Kidney (tissue), 14 donors: ENCODE results near the gene KLHL2. TPM values are rescaled to one million over a fixed set of nuclear protein-coding genes. Genes with fewer than 3 reads are reported as not detected.

ENCODE experiments used
- DNase-seq, 5 donors: peaks; one replicate each; pipeline ENCODE4 v3.0.0-alpha.2; 2013 to 2020
- FAIRE-seq: peaks from 2 replicates; lab custom pipeline; 2012; peaks lifted over from hg19 to GRCh38; lab: Jason Lieb, UNC
- H3K27ac ChIP-seq, 2 donors: one replicate each; pipeline ENCODE4 v1.7.0; 2013; ENCODE audit warnings: low read depth in 2 of 2, low read length in 2 of 2, inconsistent platforms in 1 of 2
- H3K27me3 ChIP-seq: one replicate; pipeline ENCODE4 v1.7.1; 2013; ENCODE audit warnings: low read length, inconsistent platforms; ENCODE audit not compliant: control insufficient read depth, insufficient read depth
- H3K36me3 ChIP-seq, 3 donors: one replicate each; pipeline versions ENCODE4 v1.7.0 to v1.7.1; 2013; ENCODE audit warnings: low read length in 3 of 3, control low read depth in 1 of 3, inconsistent platforms in 1 of 3; ENCODE audit not compliant: insufficient read depth in 3 of 3, control insufficient read depth in 2 of 3
- H3K4me1 ChIP-seq, 3 donors: one replicate each; pipeline versions ENCODE4 v1.7.0 to v1.7.1; 2013; ENCODE audit warnings: low read length in 3 of 3, inconsistent platforms in 1 of 3, low read depth in 1 of 3; ENCODE audit not compliant: control insufficient read depth in 2 of 3, insufficient read depth in 2 of 3
- H3K4me3 ChIP-seq, 3 donors: one replicate each; pipeline versions ENCODE4 v1.7.0 to v1.8.1; 2013; ENCODE audit warnings: low read length in 3 of 3, control low read depth in 1 of 3, inconsistent platforms in 1 of 3
- H3K9ac ChIP-seq, 3 donors: one replicate each; pipeline versions ENCODE4 v1.7.0 to v1.7.1; 2013; ENCODE audit warnings: low read length in 3 of 3, control low read depth in 1 of 3, inconsistent platforms in 1 of 3
- H3K9me3 ChIP-seq, 3 donors: one replicate each; pipeline versions ENCODE4 v1.7.0 to v1.7.1; 2013; ENCODE audit warnings: low read length in 3 of 3, control low read depth in 1 of 3, inconsistent platforms in 1 of 3; ENCODE audit not compliant: control insufficient read depth in 2 of 3, insufficient read depth in 1 of 3
- intact Hi-C: fragments of 100-400 bp; cut with DNase I; formaldehyde crosslinking; loops from one replicate; pipeline ENCODE4 v1.11.1; 2022
- polyA plus RNA-seq: library from polyadenylated mRNA; stranded (reverse); fragments of 350-450 nt; fragmentation: Illumina TruSeq; extraction: RNeasy Lipid Tissue Mini Kit (QIAGEN cat#74804); gene quantifications from one replicate; pipeline ENCODE4 v1.2.3, GENCODE V29; 2014; ENCODE audit warnings: low read depth, low replicate concordance; ENCODE audit not compliant: insufficient read depth
- total RNA-seq: library from RNA; stranded (reverse); fragmentation: NEBNext Ultra II Directional; extraction: Animal tissue kit (Norgen Biotek cat#: 25700); gene quantifications from one replicate; pipeline ENCODE4 v1.2.1, GENCODE V29; 2021
- TF ChIP-seq, protein P1 (sequence below): IDR thresholded peaks from 3 replicates; pipeline ENCODE4 v1.5.1; 2012; ENCODE audit warnings: mild to moderate bottlenecking, moderate library complexity, borderline replicate concordance; ENCODE audit not compliant: insufficient read depth; ENCODE audit errors: extremely low read depth
- donor health status: control.
- donor health status: control.
- donor health status: control.
- donor health status: control.
- donor health status: control.
- donor health status: DM: yes; HTN: yes; CAD: no.
- donor health status: Normal renal cell carcinoma (clear cell type).

The KLHL2 gene
- total and polyA plus RNA-seq, 2 donors from 2014 or later = 11.5 to 44.4 TPM

DNA sequence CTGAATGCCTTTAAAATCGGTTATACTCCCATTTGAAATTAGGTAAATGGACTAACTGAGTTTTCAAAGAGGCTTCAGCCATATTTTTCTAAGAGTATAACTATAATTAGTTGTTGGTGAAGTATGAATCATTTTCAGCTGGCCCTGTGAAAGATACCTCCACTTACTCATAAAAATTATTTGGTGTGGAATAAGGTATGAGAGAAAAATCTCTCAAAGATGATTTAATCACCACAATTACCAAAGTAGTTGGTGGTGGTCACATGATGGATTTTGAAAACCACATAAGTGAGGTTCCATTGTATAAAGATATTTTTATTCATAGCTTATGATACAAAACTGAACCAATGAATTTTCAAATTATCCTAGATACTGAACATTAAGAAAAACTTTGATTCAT, 9.0 kb upstream of the KLHL2 start:
- Histone ChIP-seq H3K9ac (no peak overlapping the region), H3K27me3 (no peaks in the 10 kb centered on the region), H3K27ac (no peak overlapping the region), H3K36me3 (no peaks in the 10 kb centered on the region), H3K4me1 (no peaks in the 10 kb centered on the region), H3K9me3 (no peaks in the 10 kb centered on the region), H3K4me3 (no peak overlapping the region)
- DNase-seq = no peak
- TF ChIP-seq, protein P1, sequence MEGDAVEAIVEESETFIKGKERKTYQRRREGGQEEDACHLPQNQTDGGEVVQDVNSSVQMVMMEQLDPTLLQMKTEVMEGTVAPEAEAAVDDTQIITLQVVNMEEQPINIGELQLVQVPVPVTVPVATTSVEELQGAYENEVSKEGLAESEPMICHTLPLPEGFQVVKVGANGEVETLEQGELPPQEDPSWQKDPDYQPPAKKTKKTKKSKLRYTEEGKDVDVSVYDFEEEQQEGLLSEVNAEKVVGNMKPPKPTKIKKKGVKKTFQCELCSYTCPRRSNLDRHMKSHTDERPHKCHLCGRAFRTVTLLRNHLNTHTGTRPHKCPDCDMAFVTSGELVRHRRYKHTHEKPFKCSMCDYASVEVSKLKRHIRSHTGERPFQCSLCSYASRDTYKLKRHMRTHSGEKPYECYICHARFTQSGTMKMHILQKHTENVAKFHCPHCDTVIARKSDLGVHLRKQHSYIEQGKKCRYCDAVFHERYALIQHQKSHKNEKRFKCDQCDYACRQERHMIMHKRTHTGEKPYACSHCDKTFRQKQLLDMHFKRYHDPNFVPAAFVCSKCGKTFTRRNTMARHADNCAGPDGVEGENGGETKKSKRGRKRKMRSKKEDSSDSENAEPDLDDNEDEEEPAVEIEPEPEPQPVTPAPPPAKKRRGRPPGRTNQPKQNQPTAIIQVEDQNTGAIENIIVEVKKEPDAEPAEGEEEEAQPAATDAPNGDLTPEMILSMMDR = no peak
- no peak for FAIRE-seq
- intact Hi-C loops = no loop called here

DNA sequence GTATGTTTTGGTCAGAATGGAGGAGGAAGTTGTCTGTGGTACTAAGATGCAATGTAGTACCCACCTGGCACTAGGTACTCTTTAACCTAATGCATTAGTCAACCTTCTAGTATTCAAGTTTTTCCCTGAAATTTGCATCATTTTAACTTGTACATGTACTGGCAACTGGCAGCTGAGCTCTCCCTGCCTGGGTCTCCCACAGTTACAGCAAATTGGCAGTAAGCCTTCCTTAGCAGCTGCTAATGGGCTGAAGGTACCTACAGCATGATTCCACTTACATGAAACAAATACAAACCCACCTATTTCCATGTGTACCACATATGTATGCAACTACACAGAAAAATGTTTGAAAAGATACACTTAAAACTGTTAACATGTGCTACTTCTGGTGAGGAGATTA, 8.1 kb upstream of the KLHL2 start:
- TF ChIP-seq, protein P1 = no peak
- no peak for DNase-seq
- H3K27ac ChIP-seq = no peak overlapping the region

DNA sequence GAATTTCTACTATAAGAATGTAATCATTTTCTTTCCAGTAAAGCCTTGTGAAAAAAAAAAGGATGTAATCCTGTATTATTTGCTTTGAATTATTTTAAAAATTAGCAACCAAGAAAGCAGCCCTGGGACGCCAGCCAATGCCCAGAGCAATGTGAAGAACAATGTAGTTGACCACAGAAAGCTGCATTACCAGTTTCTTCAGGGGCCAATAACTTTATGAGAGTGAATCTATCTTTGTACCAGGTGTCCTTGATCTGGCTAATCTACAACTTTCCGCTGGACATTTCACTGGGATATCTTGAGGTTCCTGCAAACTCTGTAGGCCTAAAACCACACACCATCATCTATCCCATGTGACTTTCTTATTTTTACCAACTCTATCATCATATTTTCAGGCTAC, 7.6 kb upstream of the KLHL2 start:
- Histone ChIP-seq H3K36me3 (no peaks in the 10 kb centered on the region), H3K9ac (no peak overlapping the region), H3K27me3 (no peaks in the 10 kb centered on the region), H3K27ac (no peak overlapping the region), H3K9me3 (no peaks in the 10 kb centered on the region), H3K4me3 (no peak overlapping the region), H3K4me1 (no peaks in the 10 kb centered on the region)
- intact Hi-C loops = no loop called here
- FAIRE-seq = no peak
- no peak for DNase-seq
- TF ChIP-seq, protein P1 = no peak

More for the DNA sequence above, 8.1 kb upstream of the KLHL2 start:
- Histone ChIP-seq H3K4me1 (no peaks in the 10 kb centered on the region), H3K9me3 (no peaks in the 10 kb centered on the region), H3K27me3 (no peaks in the 10 kb centered on the region), H3K4me3 (no peak overlapping the region), H3K9ac (no peak overlapping the region), H3K36me3 (no peaks in the 10 kb centered on the region)
- no peak for FAIRE-seq
- intact Hi-C loops = no loop called here

DNA sequence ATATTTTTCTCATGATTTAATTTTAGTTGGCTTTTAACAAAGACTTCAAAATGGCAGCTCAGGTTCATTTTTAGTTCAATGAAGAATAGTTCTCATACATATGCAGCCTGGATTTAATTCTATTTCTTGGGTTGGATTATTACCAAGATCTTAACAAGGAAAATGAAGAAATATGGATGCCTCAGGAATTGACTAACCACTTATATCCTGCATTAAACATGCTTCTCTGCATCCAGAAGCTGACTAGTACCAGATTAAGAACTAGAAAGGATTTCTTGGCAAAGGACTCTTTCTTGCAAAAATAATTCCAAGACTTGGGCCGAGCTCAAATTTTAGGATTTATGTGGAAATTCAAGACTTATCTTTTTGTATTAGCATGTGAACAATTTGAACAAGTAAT, 5.6 kb upstream of the KLHL2 start:
- Histone ChIP-seq H3K4me3 (no peak overlapping the region), H3K36me3 (no peaks in the 10 kb centered on the region), H3K9me3 (no peaks in the 10 kb centered on the region), H3K27me3 (no peaks in the 10 kb centered on the region), H3K4me1 (peaks cover 2 to 6% (median 4%) of the 10 kb centered on the region in 3 donors), H3K9ac (no peak overlapping the region), H3K27ac (no peak overlapping the region)
- FAIRE-seq (no peak), DNase-seq (no peak)
- intact Hi-C loops = no loop called here
- TF ChIP-seq, protein P1 = no peak
